HepG2 (cell line): ENCODE results near the gene DNAI4. TPM values are rescaled to one million over a fixed set of nuclear protein-coding genes. Genes with fewer than 3 reads are reported as not detected.

Experiments
- ATAC-seq: fragments of 200-7000 bp; cut with Tn5 transposase; 3 replicates; pipeline ENCODE4 v1.9.1; 2020; ENCODE audit warnings: mild to moderate bottlenecking, moderate library complexity
- BruUV-seq: library from RNA; stranded (reverse); fragments of 400-500 nt; replicated peaks from 2 replicates; lab custom pipeline; 2021; lab: Mats Ljungman, UMichigan
- CTCF ChIA-PET: fragments of 300-600 bp; formaldehyde crosslinking; extraction: SDS; loops from one replicate; lab custom pipeline; 2021; ENCODE audit warnings: low total read pairs, inconsistent platforms, low intra/inter-chr PET ratio; lab: Yijun Ruan, JAX
- POLR2A ChIA-PET: fragments of 350-600 bp; sonication (Branson Sonifier 250); formaldehyde crosslinking; loops from one replicate; lab custom pipeline; 2020; ENCODE audit warnings: antibody characterized with exemption, inconsistent platforms; lab: Yijun Ruan, JAX
- DNase-seq: peaks from one replicate; pipeline ENCODE4 v3.0.0-alpha.2; 2015; ENCODE audit warnings: low spot score
- FAIRE-seq: peaks from 3 replicates; lab custom pipeline; 2011; peaks lifted over from hg19 to GRCh38; lab: Jason Lieb, UNC
- H2AFZ ChIP-seq: one replicate; pipeline ENCODE4 v1.6.1; 2011; ENCODE audit warnings: low read length, inconsistent platforms
- H3K27ac ChIP-seq: fragments of 300-600 bp; 3 replicates; pipeline ENCODE4 v1.8.0; 2011; ENCODE audit warnings: mixed run types, mild to moderate bottlenecking, mixed read lengths, low read length, inconsistent platforms; ENCODE audit not compliant: insufficient read depth; ENCODE audit errors: extremely low read length
- H3K27me3 ChIP-seq, 2 experiments: fragments of 200-600 bp in 1 of 2; 2 replicates in 1 of 2; 3 replicates in 1 of 2; pipeline versions ENCODE4 v1.6.0 to v1.8.0; 2011; ENCODE audit warnings: low read length in 2 of 2, mild to moderate bottlenecking in 2 of 2, moderate library complexity in 2 of 2, inconsistent platforms in 1 of 2; ENCODE audit not compliant: insufficient read depth in 2 of 2, control insufficient read depth in 1 of 2
- H3K36me3 ChIP-seq, 2 experiments: fragments of 200-600 bp in 1 of 2; replicated peaks in 1 of 2; 2 replicates in 1 of 2; 3 replicates in 1 of 2; pipeline versions ENCODE4 v1.5.1 to v1.8.0; 2011; ENCODE audit warnings: low read length in 2 of 2, inconsistent platforms in 1 of 2; ENCODE audit not compliant: insufficient read depth in 2 of 2, control insufficient read depth in 1 of 2
- H3K4me1 ChIP-seq: 2 replicates; pipeline ENCODE4 v1.5.1; 2012; ENCODE audit warnings: low read length, inconsistent platforms; ENCODE audit not compliant: insufficient read depth
- H3K4me2 ChIP-seq: 2 replicates; pipeline ENCODE4 v1.6.0; 2011; ENCODE audit warnings: low read depth, low read length, inconsistent platforms
- H3K4me3 ChIP-seq, 3 experiments: fragments of 200-600 bp in 1 of 3; sonication (generic), shearing (Covaris generic) in 1 of 3; replicated peaks in 1 of 3; 2 replicates each; pipeline ENCODE4 v1.5.1; 2011 to 2016; ENCODE audit warnings: low read length in 3 of 3, inconsistent platforms in 2 of 3, low read depth in 2 of 3, mild to moderate bottlenecking in 2 of 3, control low read depth in 1 of 3, mixed read lengths in 1 of 3; ENCODE audit not compliant: insufficient read depth in 1 of 3
- H3K79me2 ChIP-seq: one replicate; pipeline ENCODE4 v1.6.1; 2011; ENCODE audit warnings: low read length, inconsistent platforms; ENCODE audit not compliant: insufficient read depth
- H3K9ac ChIP-seq: 2 replicates; pipeline ENCODE4 v1.6.0; 2011; ENCODE audit warnings: mild to moderate bottlenecking, low read depth, low read length, inconsistent platforms; ENCODE audit not compliant: insufficient read depth
- H3K9me3 ChIP-seq: 2 replicates; pipeline ENCODE4 v1.5.1; 2012; ENCODE audit warnings: mild to moderate bottlenecking, low read length
- H4K20me1 ChIP-seq: 2 replicates; pipeline ENCODE4 v1.6.0; 2011; ENCODE audit warnings: inconsistent platforms, mild to moderate bottlenecking, low read length, moderate library complexity; ENCODE audit not compliant: insufficient read depth
- HDAC1 ChIP-seq: sonication (generic); formaldehyde crosslinking; IDR thresholded peaks from 2 replicates; pipeline ENCODE4 v1.5.1; 2020; ENCODE audit warnings: mild to moderate bottlenecking, missing genetic modification reagents
- ZNF275 ChIP-seq: sonication (generic); formaldehyde crosslinking; IDR thresholded peaks from 2 replicates; pipeline ENCODE4 v1.8.0; 2022; ENCODE audit warnings: missing genetic modification reagents, mild to moderate bottlenecking, inconsistent platforms, borderline replicate concordance
- ZNF292 ChIP-seq: sonication (generic); formaldehyde crosslinking; IDR thresholded peaks from 2 replicates; pipeline ENCODE4 v1.8.1; 2022; ENCODE audit warnings: mild to moderate bottlenecking, low read depth, missing genetic modification reagents, borderline replicate concordance
- ZNF543 ChIP-seq: sonication (generic); formaldehyde crosslinking; IDR thresholded peaks from 2 replicates; pipeline ENCODE4 v1.4.0; 2020; ENCODE audit warnings: mild to moderate bottlenecking, missing genetic modification reagents
- WGBS: methylation state at CpG from one replicate; pipeline ENCODE4 v1.1.6; 2017; ENCODE audit warnings: low lambda C conversion rate; 5-methylcytosine and 5-hydroxymethylcytosine counted together
- in situ Hi-C: cut with HindIII; loops from 2 replicates; pipeline ENCODE4 v1.10.0; 2017; ENCODE audit warnings: low pct_unique_long_range_greater_than_20kb; ENCODE audit not compliant: extremely low pct_ligation_motif_present
- intact Hi-C: fragments of 100-400 bp; cut with micrococcal nuclease; formaldehyde crosslinking; loops from one replicate; pipeline ENCODE4 v1.10.0; 2022; ENCODE audit not compliant: unreplicated experiment
- polyA plus RNA-seq, 8 experiments: library from polyadenylated mRNA; depleted of rRNA in 3 of 8; stranded (reverse) in 7 of 8; unstranded in 1 of 8; fragments of >200 nt; fragmentation: Illumina TruSeq in 4 of 8; extraction: Trizol in 4 of 8; gene quantifications; 2 replicates each; pipeline versions ENCODE4 v1.2.1 to v1.2.3, GENCODE V29; 2011 to 2016; ENCODE audit warnings: low read depth in 4 of 8, missing spikeins in 1 of 8, mixed read lengths in 1 of 8; ENCODE audit not compliant: insufficient read depth in 1 of 8
- total RNA-seq, 5 experiments: library from RNA; depleted of rRNA; stranded (reverse); fragments of >200 nt; fragmentation: Illumina TruSeq; extraction: Trizol; gene quantifications; 2 replicates each; pipeline ENCODE4 v1.2.3, GENCODE V29; 2016; ENCODE audit warnings: low read depth in 1 of 5

The DNAI4 gene
- total and polyA plus RNA-seq, 2 of the 13 experiments (the other 11 are each of a cell fraction or from before 2014, with no cell fraction given) = 0.04 to 0.08 TPM

GRCh38 chr1:66927528-66927927 lies 2.9 kb upstream of the DNAI4 start:
- intact Hi-C loops = loop anchor here (5.0 kb wide), 1 partner anchor 160 kb away; no protein-coding TSS in a partner anchor
- CTCF ChIA-PET = no interaction called here

GRCh38 chr1:66925944-66926343 lies 1.3 kb upstream of the DNAI4 start:
- Histone ChIP-seq H3K4me1 (peaks cover 45% of the 10 kb centered on the region), H3K4me2 (peak overlapping the region; percentile 85), H2AFZ (peak overlapping the region; percentile 66), H3K36me3 (no peaks in the 10 kb centered on the region), H3K27me3 (no peaks in the 10 kb centered on the region; a peak in 1 of 5 replicates), H3K4me3 (peak overlapping the region; percentile 78 to 97 (median 83)), H3K27ac (peak overlapping the region; percentile 90), H4K20me1 (no peaks in the 10 kb centered on the region), H3K79me2 (peaks cover 33% of the 10 kb centered on the region), H3K9ac (peak overlapping the region; percentile 92), H3K9me3 (no peaks in the 10 kb centered on the region)
- BruUV-seq = no TSS peak
- ChIA-PET POLR2A (interaction anchor here (1.4 to 2.8 kb wide), 2 partner anchors 10 to 128 kb away, joined by 3 to 20 read pairs; partner anchors contain the start of gene SLC35D1), CTCF (no interaction called here)
- intact Hi-C loops (loop anchor here (2.0 to 5.0 kb wide), 2 partner anchors 159 to 505 kb away; partner anchors contain the start of gene SERBP1), in situ Hi-C loops (loop anchor here (5.0 to 25.0 kb wide), 2 partner anchors 126 to 486 kb away; partner anchors contain the start of gene SLC35D1)
- WGBS = 7% methylated on average over 9 of the region's 9 CpGs
- FAIRE-seq = no peak
- TF ChIP-seq ZNF275 (CRISPR knock-in tag) (0 out of 2 replicates have a peak, but pooled peaks have one; percentile 15), ZNF292 (CRISPR knock-in tag) (no peak), HDAC1 (0 out of 2 replicates have a peak, but pooled peaks have one; percentile 4)
- no peak for DNase-seq
- no peak for ATAC-seq

More at GRCh38 chr1:66927528-66927927, 2.9 kb upstream of the DNAI4 start:
- POLR2A ChIA-PET = no interaction called here
- H4K20me1 ChIP-seq = no peaks in the 10 kb centered on the region
- no peak overlapping the region for H3K4me3 ChIP-seq
- H3K79me2 ChIP-seq = peaks cover 49% of the 10 kb centered on the region
- no peak overlapping the region for H3K4me2 ChIP-seq
- no peak for TF ChIP-seq ZNF543 (CRISPR knock-in tag)
- BruUV-seq = no TSS peak
- H3K27me3 ChIP-seq = no peaks in the 10 kb centered on the region; a peak in 1 of 5 replicates
- peaks cover 41% of the 10 kb centered on the region for H3K4me1 ChIP-seq
- no peaks in the 10 kb centered on the region for H3K36me3 ChIP-seq
- H3K27ac ChIP-seq = no peak overlapping the region
- H3K9ac ChIP-seq = no peak overlapping the region
- no peak for ATAC-seq
- no peaks in the 10 kb centered on the region for H3K9me3 ChIP-seq
- DNase-seq = no peak
- in situ Hi-C loops = loop anchor here (5.0 to 25.0 kb wide), 2 partner anchors 125 to 485 kb away; partner anchors contain the start of gene SLC35D1
- no peak overlapping the region for H2AFZ ChIP-seq
- FAIRE-seq = no peak
